GM21367 (cell line): ENCODE measurements around the gene HJURP.

Experiments used
- ATAC-seq: cut with Tn5 transposase; IDR thresholded peaks from one replicate; pipeline ENCODE4 v1.9.1; 2021; ENCODE audit not compliant: unreplicated experiment

HJURP gene

DNA sequence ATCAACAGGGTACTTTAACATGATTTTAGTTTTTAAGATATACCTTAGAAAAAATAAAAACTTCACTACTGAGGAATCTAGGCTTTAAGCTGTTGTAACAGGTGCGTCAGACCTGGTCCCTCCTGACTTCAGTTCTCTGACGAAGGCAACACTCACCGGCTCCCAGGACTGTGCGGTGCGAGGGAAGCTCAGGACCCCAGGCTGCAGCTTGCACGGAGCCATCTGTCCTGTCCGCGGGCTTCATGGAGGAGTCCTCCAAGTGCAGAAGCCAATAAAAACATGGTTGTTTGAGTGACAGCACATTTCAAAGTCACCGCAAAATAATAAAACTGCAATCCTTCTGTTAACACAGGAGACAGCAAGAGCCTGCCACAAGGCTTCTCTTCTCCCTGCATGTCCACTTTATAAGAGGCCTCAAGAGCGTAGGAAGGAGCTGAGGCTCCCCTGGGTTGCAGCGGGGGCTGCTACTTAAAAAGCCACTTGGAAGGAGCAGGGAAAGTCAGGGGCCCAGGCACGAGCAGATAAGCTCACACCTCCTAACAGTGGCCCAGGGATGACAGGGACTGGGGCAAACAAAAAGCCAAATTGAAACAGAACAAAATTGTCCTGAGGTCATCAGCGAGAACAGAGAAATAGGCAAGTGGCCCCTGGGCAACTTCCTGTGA lies 4.6 kb downstream of the HJURP start:
- ATAC-seq, result no peak

- no peak for ATAC-seq
Measured at GRCh38 chr2:233848276-233848675, 6.1 kb downstream of the HJURP start.

GRCh38 chr2:233847248-233847898 lies 7.0 kb downstream of the HJURP start:
- ATAC-seq, result no peak

DNA sequence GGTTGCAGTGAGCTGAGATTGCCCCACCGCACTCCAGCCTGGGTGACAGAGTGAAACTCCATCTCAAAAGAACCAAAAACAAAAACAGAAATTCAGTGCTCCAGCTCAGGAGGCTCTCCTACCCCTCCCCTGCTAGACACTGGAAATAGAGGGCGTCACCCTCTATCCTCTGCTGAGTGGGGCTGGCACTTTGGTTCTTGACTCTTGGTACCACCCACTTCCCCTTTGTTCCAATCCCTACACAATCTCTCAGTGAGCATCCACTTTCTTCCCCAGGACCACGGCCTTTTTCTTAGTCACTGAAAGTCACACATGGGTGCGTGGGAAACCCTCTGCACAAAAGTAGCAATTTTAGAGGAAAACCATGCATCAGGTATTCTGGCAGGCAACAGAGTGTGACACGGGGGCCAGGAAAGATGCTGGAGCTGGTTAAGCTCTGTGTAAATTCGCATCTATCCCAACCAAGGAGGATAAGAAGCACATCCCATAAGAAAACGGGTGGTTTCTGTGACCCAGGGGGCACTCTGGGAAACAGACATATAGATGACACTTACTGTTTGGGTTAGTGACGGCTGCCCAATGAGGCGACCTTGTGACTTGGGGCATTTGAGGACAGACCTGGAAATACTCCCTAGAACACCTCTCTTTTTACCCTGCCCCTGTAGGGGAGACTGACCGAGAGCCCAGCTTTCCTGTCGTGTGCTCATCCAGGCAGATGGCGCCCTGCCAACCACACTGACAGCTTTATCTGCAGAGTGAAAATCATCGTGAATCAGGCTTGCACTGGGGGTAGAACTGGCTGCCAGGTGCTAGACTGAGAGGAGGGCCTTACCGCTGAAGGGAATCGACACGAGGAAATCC lies 7.7 kb downstream of the HJURP start:
- ATAC-seq, result no peak

DNA sequence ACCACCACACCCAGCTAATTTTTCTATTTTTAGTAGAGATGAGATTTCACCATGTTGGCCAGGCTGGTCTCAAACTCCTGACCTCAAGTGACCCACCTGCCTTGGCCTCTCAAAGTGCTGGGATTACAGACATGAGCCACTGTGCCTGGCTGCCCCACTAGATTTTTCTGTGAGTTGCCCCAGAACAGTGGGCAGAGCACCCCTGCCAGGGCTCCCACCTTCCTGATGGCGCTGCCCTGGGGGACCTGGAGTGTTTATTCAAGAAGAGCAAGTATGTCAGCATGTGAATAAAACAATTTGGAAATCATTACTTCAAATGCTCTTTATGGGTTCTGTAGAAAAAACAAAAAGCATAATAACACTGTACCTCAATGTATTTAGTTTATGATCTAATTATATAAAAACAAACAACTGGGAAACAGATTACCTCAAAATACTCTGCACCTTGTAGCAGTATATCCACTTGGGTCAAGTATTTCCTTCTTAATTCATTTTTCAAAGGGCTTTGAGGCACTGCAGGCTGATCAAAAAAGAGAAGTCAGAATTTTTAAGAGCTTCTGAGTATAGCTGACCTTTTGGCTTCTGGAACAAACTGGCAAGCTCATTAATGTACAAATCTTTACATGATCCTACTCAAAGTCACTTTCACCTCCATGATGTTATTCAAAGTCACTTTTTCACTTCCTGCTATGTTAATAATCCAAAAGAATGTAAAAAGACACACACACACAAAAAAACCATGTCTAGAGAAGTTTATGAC lies 8.9 kb downstream of the HJURP start:
- no peak for ATAC-seq

- ATAC-seq, result no peak
Measured at GRCh38 chr2:233844836-233845235, 9.5 kb downstream of the HJURP start.

DNA sequence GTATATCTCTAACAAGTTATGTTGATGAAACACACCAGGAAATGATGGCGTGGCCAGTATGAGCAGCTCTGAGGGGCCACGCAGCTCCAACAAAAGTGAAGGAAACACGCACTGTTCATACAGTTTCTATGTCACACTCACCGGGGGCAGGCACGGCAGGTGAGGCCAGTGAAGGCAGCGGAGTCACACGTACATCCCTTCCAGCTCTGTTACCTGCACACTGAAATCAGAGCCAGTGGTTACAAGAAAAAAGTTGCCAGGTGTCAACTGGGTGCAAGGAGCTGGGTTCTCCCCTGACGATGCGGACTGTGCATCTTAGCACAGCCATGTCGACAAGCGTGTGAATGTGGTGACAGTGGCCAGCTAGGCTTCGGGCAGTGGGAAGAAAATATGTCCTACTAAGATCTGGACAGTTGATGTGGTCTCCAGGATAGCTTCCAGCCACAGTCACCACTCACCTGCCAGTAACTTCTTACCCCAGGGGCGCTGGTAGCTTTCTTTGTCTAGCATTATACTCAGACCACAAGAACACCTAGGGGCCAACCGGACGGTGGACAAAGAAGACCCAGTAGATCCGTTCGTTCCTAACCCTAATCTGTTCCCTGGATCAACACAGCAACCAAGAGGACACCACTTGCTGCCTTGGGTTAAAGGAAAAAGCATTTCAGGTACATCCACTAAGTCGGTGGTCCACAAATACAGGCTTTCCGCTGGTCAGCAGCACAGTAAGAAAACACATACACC lies 10.1 kb downstream of the HJURP start:
- ATAC-seq, result no peak

GRCh38 chr2:233841183-233841582 lies 13.2 kb downstream of the HJURP start:
- ATAC-seq, result no peak

DNA sequence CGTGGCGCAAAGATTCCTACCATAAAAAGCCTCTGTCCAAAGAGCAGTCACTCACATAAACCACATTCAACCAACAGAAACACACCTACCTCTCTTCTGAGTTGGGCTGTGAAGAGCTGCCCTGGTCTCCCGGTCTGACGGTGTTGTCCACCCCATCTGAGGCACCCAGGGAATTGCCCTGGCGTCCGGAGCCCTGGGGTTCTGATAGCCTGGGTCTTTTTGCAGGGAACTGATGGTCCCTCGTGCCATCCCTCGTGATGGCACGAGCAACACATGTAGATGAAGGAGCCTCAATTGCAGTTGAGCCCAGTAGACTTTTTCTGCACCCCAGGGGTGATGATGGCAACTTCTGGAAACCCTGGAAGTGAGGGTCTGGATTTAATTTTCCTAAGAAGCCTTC lies 13.8 kb downstream of the HJURP start:
- ATAC-seq, result no peak

DNA sequence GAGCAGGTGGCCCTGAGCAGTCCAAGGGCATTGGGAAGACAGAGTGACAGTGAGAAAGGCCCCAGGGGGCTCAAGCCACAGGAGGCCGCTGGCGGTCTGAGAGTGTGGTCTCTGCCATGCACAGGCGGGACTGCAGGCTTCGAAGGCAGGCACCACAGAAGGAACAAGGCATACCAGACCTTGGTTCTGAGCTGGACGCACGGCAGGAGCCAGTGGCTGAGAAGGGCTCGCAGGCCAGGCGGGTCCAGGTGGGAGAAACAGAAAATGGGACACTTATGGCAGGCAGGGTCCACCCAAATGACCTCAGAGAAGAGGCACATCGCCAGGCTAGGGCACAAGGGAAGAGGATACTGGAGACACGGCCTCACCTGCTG lies 14.9 kb downstream of the HJURP start:
- ATAC-seq, result no peak

GRCh38 chr2:233838726-233839446 lies 15.4 kb downstream of the HJURP start:
- ATAC-seq, result no peak

- ATAC-seq, result no peak
Measured at GRCh38 chr2:233838251-233838650, 16.1 kb downstream of the HJURP start.

DNA sequence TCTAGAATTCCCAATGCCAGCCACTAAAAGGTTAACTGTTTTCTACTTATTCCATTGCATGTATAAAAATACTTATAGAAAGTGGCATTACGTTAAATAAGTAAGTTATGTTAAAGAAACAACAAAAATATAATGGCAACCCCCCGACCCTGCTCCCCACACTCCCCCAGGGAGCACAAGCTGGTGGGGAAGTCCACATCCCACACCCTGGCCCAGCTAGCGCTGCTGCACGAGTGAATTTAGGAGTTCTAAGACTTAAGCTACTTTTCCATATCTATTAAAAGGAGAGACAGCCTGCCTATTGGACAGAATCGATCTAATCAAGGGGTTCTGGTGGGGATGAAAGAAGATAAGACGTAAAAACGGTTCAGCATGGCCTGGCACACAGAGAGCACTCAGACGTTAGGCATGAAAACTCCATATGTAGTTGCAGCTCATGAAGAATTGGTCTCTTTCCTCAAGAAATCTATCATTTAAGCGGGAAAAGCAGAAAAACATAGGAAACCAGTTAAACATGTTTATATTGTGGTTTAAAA lies 16.6 kb downstream of the HJURP start:
- no peak for ATAC-seq

GRCh38 chr2:233836359-233836758 lies 18.0 kb downstream of the HJURP start:
- no peak for ATAC-seq

DNA sequence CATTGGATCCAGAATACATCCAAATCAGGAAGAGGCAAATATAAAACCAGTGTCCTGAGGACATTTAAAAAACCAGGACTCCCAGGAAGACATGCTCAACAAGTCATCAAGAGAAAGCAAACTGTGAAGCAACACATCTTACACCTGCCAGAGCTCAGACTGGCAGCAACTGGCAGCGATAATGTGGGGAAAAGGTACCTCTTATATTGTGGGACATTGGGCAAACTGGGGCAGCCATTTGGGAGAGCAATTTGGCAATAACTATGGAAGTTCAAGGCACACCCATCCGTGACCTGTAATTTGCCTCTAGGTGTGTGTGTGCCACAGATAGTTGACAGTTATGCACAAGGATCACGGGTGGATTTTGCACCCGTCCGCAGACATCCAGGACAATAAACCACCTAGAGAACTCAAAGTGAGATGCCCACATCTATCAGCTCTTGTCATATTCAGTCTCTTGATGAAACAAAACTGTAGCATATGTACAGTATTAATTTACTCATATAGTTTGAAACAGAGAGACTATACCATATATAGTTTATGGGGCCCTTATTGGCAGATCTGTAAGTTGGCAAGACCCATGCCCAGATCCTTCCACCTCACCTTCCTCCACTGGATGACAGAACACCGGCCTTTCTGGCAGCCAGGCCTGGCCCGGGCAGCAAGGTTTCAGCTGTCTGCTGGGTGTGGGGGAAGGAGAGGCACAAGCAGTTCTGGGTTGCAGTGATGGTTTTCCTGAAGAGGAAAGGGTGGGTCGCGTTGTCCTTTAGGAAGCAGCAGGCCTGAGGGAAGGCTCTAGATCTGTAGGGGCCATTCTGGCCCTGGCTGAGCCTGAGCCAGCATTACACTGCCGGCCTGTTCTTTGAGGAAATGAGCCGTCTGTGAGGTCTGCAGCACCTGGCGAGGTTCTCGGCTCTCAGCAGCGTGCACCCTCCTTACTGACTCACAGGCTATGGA lies 18.8 kb downstream of the HJURP start:
- ATAC-seq, result no peak

DNA sequence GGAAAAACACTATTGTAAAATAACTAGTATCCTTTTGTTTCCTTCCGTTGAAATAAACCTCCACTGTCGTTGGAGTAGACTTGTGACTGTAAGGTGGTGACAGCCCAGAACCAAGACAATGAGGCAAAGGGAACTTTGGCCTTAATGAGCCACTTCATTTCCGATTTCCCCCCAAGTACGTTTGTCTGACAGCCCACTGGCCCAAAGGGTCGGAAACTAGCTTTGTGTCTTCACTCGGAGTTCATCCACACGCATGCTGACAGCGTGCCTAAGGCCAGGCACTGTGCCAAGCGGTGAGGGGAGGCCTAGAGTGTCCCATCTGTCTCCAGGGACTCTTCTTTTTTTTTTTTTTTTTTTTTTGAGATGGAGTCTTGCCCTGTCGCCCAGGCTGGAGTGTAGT lies 21.0 kb downstream of the HJURP start:
- ATAC-seq, result no peak

GRCh38 chr2:233832869-233833311 lies 21.4 kb downstream of the HJURP start:
- no peak for ATAC-seq

DNA sequence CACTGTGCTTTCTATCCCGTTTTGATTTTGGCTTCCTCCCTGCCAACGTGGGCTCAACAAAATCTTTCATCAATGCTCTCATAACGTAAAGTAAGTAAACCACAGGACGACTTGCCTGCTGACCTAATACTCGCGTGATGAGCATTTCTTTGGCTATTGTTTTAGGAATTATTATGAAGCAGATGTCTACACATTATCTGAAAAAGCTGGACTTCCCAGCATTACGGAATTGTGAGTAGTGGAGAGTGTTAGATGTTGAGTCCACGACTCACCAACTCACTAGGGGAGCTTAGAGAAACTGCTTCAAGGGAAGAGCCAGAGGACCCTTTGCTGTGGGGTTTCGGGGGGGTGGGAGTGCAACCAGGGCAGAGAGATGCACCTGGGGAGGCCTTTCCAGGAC lies 21.9 kb downstream of the HJURP start:
- no peak for ATAC-seq

GRCh38 chr2:233831861-233832260 lies 22.5 kb downstream of the HJURP start:
- ATAC-seq, result no peak
